Keratinocyte (primary cell): ENCODE data around the gene CCL13. TPM values are rescaled to one million over a fixed set of nuclear protein-coding genes. Genes with fewer than 3 reads are reported as not detected.

Experiments
- DNase-seq: peaks from one replicate; pipeline ENCODE4 v3.0.0-alpha.2; 2011; ENCODE audit warnings: low read depth, missing footprints, low spot score
- FAIRE-seq: peaks from 2 replicates; lab custom pipeline; 2011; peaks lifted over from hg19 to GRCh38; lab: Jason Lieb, UNC
- H2AFZ ChIP-seq: 2 replicates; pipeline ENCODE4 v1.6.0; 2012; ENCODE audit warnings: low read length, control low read depth, inconsistent platforms; ENCODE audit not compliant: control insufficient read depth
- H3K27ac ChIP-seq: 2 replicates; pipeline ENCODE4 v1.5.1; 2011; ENCODE audit warnings: low read length; ENCODE audit not compliant: control insufficient read depth, insufficient read depth
- H3K27me3 ChIP-seq: 3 replicates; pipeline ENCODE4 v1.6.0; 2011; ENCODE audit warnings: low read length; ENCODE audit not compliant: control insufficient read depth, insufficient read depth; ENCODE audit errors: extremely low read depth
- H3K36me3 ChIP-seq, 2 experiments: 2 replicates in 1 of 2; 3 replicates in 1 of 2; pipeline ENCODE4 v1.5.1; 2011; ENCODE audit warnings: low read length in 2 of 2, mild to moderate bottlenecking in 1 of 2; ENCODE audit not compliant: control insufficient read depth in 2 of 2, insufficient read depth in 2 of 2; ENCODE audit errors: extremely low read depth in 1 of 2
- H3K4me1 ChIP-seq: 3 replicates; pipeline ENCODE4 v1.5.1; 2011; ENCODE audit warnings: low read length; ENCODE audit not compliant: control insufficient read depth, insufficient read depth; ENCODE audit errors: extremely low read depth
- H3K4me2 ChIP-seq: 3 replicates; pipeline ENCODE4 v1.6.0; 2011; ENCODE audit warnings: low read depth, low read length; ENCODE audit not compliant: control insufficient read depth, insufficient read depth; ENCODE audit errors: extremely low read depth
- H3K4me3 ChIP-seq, 3 experiments: fragments of 200-600 bp in 1 of 3; sonication (generic) in 1 of 3; 2 replicates in 2 of 3; 3 replicates in 1 of 3; pipeline ENCODE4 v1.5.1; 2011 to 2016; ENCODE audit warnings: low read length in 3 of 3, mild to moderate bottlenecking in 3 of 3, control low read depth in 2 of 3, inconsistent platforms in 1 of 3, low read depth in 1 of 3, mixed read lengths in 1 of 3, mixed run types in 1 of 3, moderate library complexity in 1 of 3; ENCODE audit not compliant: control insufficient read depth in 2 of 3, insufficient read depth in 2 of 3; ENCODE audit errors: extremely low read depth in 1 of 3
- H3K79me2 ChIP-seq: 2 replicates; pipeline ENCODE4 v1.6.0; 2012; ENCODE audit warnings: low read length; ENCODE audit not compliant: control insufficient read depth, insufficient read depth
- H3K9ac ChIP-seq: 3 replicates; pipeline ENCODE4 v1.6.0; 2011; ENCODE audit warnings: low read length; ENCODE audit not compliant: control insufficient read depth, insufficient read depth; ENCODE audit errors: extremely low read depth
- H3K9me1 ChIP-seq: 3 replicates; pipeline ENCODE4 v1.6.0; 2011; ENCODE audit warnings: low read length; ENCODE audit not compliant: control insufficient read depth, insufficient read depth; ENCODE audit errors: extremely low read depth
- H3K9me3 ChIP-seq: 2 replicates; pipeline ENCODE4 v1.5.1; 2012; ENCODE audit warnings: low read depth, low read length; ENCODE audit not compliant: control insufficient read depth
- H4K20me1 ChIP-seq: 3 replicates; pipeline ENCODE4 v1.6.0; 2011; ENCODE audit warnings: low read length; ENCODE audit not compliant: control insufficient read depth, insufficient read depth; ENCODE audit errors: extremely low read depth
- CTCF ChIP-seq, 3 experiments: IDR thresholded peaks in 1 of 3; conservative IDR thresholded peaks in 1 of 3; optimal IDR thresholded peaks in 1 of 3; 2 replicates in 2 of 3; 3 replicates in 1 of 3; pipeline versions ENCODE3 to v1.5.1; 2011; ENCODE audit warnings: low read length in 3 of 3, mild to moderate bottlenecking in 3 of 3, moderate library complexity in 2 of 3, control low read depth in 1 of 3, inconsistent platforms in 1 of 3; ENCODE audit not compliant: insufficient read depth in 2 of 3; ENCODE audit errors: extremely low read depth in 1 of 3
- EZH2 ChIP-seq: IDR thresholded peaks from one replicate; pipeline ENCODE4 v1.6.1; 2012; ENCODE audit warnings: inconsistent platforms, mild to moderate bottlenecking, low read length, moderate library complexity
- dilution Hi-C: fragments of 300-500 bp; cut with MboI; formaldehyde crosslinking; loops from one replicate; pipeline ENCODE4 v1.7.0; 2020; ENCODE audit warnings: low sequenced_read_pairs; ENCODE audit not compliant: extremely low pct_ligation_motif_present
- polyA plus RNA-seq, 5 experiments: library from polyadenylated mRNA; depleted of rRNA in 3 of 5; stranded (reverse) in 3 of 5; stranded (forward) in 1 of 5; unstranded in 1 of 5; fragments of >200 nt; gene quantifications; 1 replicate in 1 of 5; 2 replicates in 3 of 5; 3 replicates in 1 of 5; pipeline versions ENCODE4 v1.2.1 to v1.2.3, GENCODE V29; 2011 to 2012; ENCODE audit warnings: missing spikeins in 2 of 5, low read depth in 1 of 5, low replicate concordance in 1 of 5

CCL13 gene
- polyA plus RNA-seq, 1 donor (not counting 4 experiments of a cell fraction or from before 2014, with no cell fraction given) = not detected

DNA sequence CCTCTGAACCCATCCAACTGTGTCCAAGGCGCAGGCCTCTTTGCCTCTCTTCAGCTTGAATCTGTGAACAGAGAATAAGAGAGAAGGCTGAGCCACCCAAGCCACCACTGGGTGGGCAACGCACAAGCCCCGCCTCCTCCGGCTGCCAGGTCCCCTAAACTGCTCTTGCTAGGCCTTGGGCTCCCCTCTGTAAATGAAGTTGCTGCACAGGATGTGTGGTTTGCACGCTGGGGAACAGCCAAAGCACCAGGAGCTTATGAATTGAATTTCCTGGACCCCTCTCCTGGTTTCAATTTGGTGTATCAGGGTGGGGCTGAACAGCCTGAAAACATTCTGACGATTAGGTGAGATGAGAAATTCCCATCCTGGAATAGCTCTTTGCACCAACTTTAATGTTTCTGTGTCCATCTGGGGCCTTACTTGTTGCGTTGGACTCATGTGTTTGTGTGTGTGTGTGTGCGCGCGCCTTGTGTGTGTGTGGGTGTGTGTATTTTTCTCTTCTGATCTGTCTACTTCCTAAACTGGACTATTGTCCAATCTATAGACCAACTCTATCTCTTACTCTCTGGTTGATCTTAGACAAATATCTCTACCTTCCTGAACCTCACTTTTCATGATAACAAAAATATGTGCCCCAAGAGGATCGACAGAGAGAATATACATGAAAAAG is 4.5 kb downstream of the CCL13 start:
- Histone ChIP-seq H3K36me3 (no peaks in the 10 kb centered on the region), H4K20me1 (no peaks in the 10 kb centered on the region), H3K4me2 (no peak overlapping the region), H2AFZ (no peak overlapping the region), H3K27me3 (peaks cover 2% of the 10 kb centered on the region), H3K4me1 (no peaks in the 10 kb centered on the region), H3K79me2 (no peaks in the 10 kb centered on the region), H3K4me3 (no peak overlapping the region), H3K9me3 (no peaks in the 10 kb centered on the region), H3K27ac (no peak overlapping the region), H3K9ac (no peak overlapping the region), H3K9me1 (no peaks in the 10 kb centered on the region)
- TF ChIP-seq CTCF (optimal IDR thresholded peaks at IDR 0.05 in 1 of 3, IDR thresholded peaks at IDR 0.05 in 1 of 3, conservative IDR thresholded peaks at IDR 0.05 in 1 of 3; ENCODE audit: extremely low read depth in 1 of 3, insufficient read depth in 2 of 3, low read length in 3 of 3) (no peak), EZH2 (no peak)
- no peak for DNase-seq
- dilution Hi-C loops = loop anchor here (25.0 kb wide), 1 partner anchor 148 kb away; no protein-coding TSS in a partner anchor
- FAIRE-seq = no peak

- Histone ChIP-seq H3K27me3 (peaks cover 2% of the 10 kb centered on the region), H3K9me3 (no peaks in the 10 kb centered on the region), H3K9me1 (no peaks in the 10 kb centered on the region), H3K4me3 (no peak overlapping the region), H3K79me2 (no peaks in the 10 kb centered on the region), H2AFZ (no peak overlapping the region), H3K4me2 (no peak overlapping the region), H3K9ac (no peak overlapping the region), H4K20me1 (no peaks in the 10 kb centered on the region), H3K27ac (no peak overlapping the region), H3K36me3 (no peaks in the 10 kb centered on the region), H3K4me1 (no peaks in the 10 kb centered on the region)
- DNase-seq (peak; percentile 48), FAIRE-seq (peak; percentile 89)
- TF ChIP-seq EZH2 = no peak
- TF ChIP-seq CTCF (optimal IDR thresholded peaks at IDR 0.05 in 1 of 3, IDR thresholded peaks at IDR 0.05 in 1 of 3, conservative IDR thresholded peaks at IDR 0.05 in 1 of 3; ENCODE audit: extremely low read depth in 1 of 3, insufficient read depth in 2 of 3, low read length in 3 of 3) = peak; percentile 95 to 100 (median 100)
- dilution Hi-C loops = loop anchor here (25.0 kb wide), 1 partner anchor 149 kb away; no protein-coding TSS in a partner anchor
Measured at GRCh38 chr17:34361478-34362061, 5.3 kb downstream of the CCL13 start.
